Kidney (tissue), 22 donors: ENCODE measurements around the gene SYNGR2. TPM values are rescaled to one million over a fixed set of nuclear protein-coding genes. Genes with fewer than 3 reads are reported as not detected.

Experiments
- DNase-seq, 5 donors: peaks; one replicate each; pipeline ENCODE4 v3.0.0-alpha.2; 2013 to 2020
- FAIRE-seq: peaks from 2 replicates; lab custom pipeline; 2012; peaks lifted over from hg19 to GRCh38; lab: Jason Lieb, UNC
- H3K27ac ChIP-seq, 2 donors: one replicate each; pipeline ENCODE4 v1.7.0; 2013; ENCODE audit warnings: low read depth in 2 of 2, low read length in 2 of 2, inconsistent platforms in 1 of 2
- H3K27me3 ChIP-seq: one replicate; pipeline ENCODE4 v1.7.1; 2013; ENCODE audit warnings: low read length, inconsistent platforms; ENCODE audit not compliant: control insufficient read depth, insufficient read depth
- H3K36me3 ChIP-seq, 3 donors: one replicate each; pipeline versions ENCODE4 v1.7.0 to v1.7.1; 2013; ENCODE audit warnings: low read length in 3 of 3, control low read depth in 1 of 3, inconsistent platforms in 1 of 3; ENCODE audit not compliant: insufficient read depth in 3 of 3, control insufficient read depth in 2 of 3
- H3K4me1 ChIP-seq, 3 donors: one replicate each; pipeline versions ENCODE4 v1.7.0 to v1.7.1; 2013; ENCODE audit warnings: low read length in 3 of 3, inconsistent platforms in 1 of 3, low read depth in 1 of 3; ENCODE audit not compliant: control insufficient read depth in 2 of 3, insufficient read depth in 2 of 3
- H3K4me3 ChIP-seq, 3 donors: one replicate each; pipeline versions ENCODE4 v1.7.0 to v1.8.1; 2013; ENCODE audit warnings: low read length in 3 of 3, control low read depth in 1 of 3, inconsistent platforms in 1 of 3
- H3K9ac ChIP-seq, 3 donors: one replicate each; pipeline versions ENCODE4 v1.7.0 to v1.7.1; 2013; ENCODE audit warnings: low read length in 3 of 3, control low read depth in 1 of 3, inconsistent platforms in 1 of 3
- H3K9me3 ChIP-seq, 3 donors: one replicate each; pipeline versions ENCODE4 v1.7.0 to v1.7.1; 2013; ENCODE audit warnings: low read length in 3 of 3, control low read depth in 1 of 3, inconsistent platforms in 1 of 3; ENCODE audit not compliant: control insufficient read depth in 2 of 3, insufficient read depth in 1 of 3
- CTCF ChIP-seq: IDR thresholded peaks from 3 replicates; pipeline ENCODE4 v1.5.1; 2012; ENCODE audit warnings: mild to moderate bottlenecking, moderate library complexity, borderline replicate concordance; ENCODE audit not compliant: insufficient read depth; ENCODE audit errors: extremely low read depth
- intact Hi-C: fragments of 100-400 bp; cut with DNase I; formaldehyde crosslinking; loops from one replicate; pipeline ENCODE4 v1.11.1; 2022
- long read RNA-seq, 10 donors: library from polyadenylated mRNA in 1 of 10; unstranded in 1 of 10; transcript quantifications; one replicate each; pipeline ENCODE4 v2.0.0 and lab custom pipeline, GENCODE V29; 2021 to 2026
- polyA plus RNA-seq: library from polyadenylated mRNA; stranded (reverse); fragments of 350-450 nt; fragmentation: Illumina TruSeq; extraction: RNeasy Lipid Tissue Mini Kit (QIAGEN cat#74804); gene quantifications from one replicate; pipeline ENCODE4 v1.2.3, GENCODE V29; 2014; ENCODE audit warnings: low read depth, low replicate concordance; ENCODE audit not compliant: insufficient read depth
- total RNA-seq: library from RNA; stranded (reverse); fragmentation: NEBNext Ultra II Directional; extraction: Animal tissue kit (Norgen Biotek cat#: 25700); gene quantifications from one replicate; pipeline ENCODE4 v1.2.1, GENCODE V29; 2021
- donor health status: control.
- donor health status: control.
- donor health status: control.
- donor health status: control.
- donor health status: control.
- donor health status: DM: yes; HTN: yes; CAD: no.
- donor health status: Normal renal cell carcinoma (clear cell type).

The SYNGR2 gene
- total RNA-seq (165 TPM), polyA plus RNA-seq (149 TPM)
- long read RNA-seq, donor 1, transcript SYNGR2-209 (1 exons, 3,036 nt): major isoform, 24 of 63 reads
- long read RNA-seq, donor 1, transcript SYNGR2-201 (4 exons, 2,325 nt): major isoform, 24 of 63 reads
- long read RNA-seq, donor 1, partial matches to known transcripts: 6 of 63 reads
- long read RNA-seq, donor 1, other reads (novel, unspliced or antisense): 0 of 63 reads
- long read RNA-seq, donor 2, transcript SYNGR2-209 (1 exons, 3,036 nt): minor isoform, 20 of 68 reads
- long read RNA-seq, donor 2, transcript SYNGR2-201 (4 exons, 2,325 nt): major isoform, 42 of 68 reads
- long read RNA-seq, donor 2, partial matches to known transcripts: 0 of 68 reads
- long read RNA-seq, donor 2, other reads (novel, unspliced or antisense): 0 of 68 reads
- long read RNA-seq, donor 3, transcript SYNGR2-203 (3 exons, 1,553 nt): minor isoform, 5 of 104 reads
- long read RNA-seq, donor 3, transcript SYNGR2-201 (4 exons, 2,325 nt): major isoform, 61 of 104 reads
- long read RNA-seq, donor 3, transcript SYNGR2-209 (1 exons, 3,036 nt): minor isoform, 25 of 104 reads
- long read RNA-seq, donor 3, transcript SYNGR2-204 (3 exons, 2,125 nt): minor isoform, 8 of 104 reads
- long read RNA-seq, donor 3, partial matches to known transcripts: 0 of 104 reads
- long read RNA-seq, donor 3, other reads (novel, unspliced or antisense): 0 of 104 reads
- long read RNA-seq, donor 4, transcript SYNGR2-204 (3 exons, 2,125 nt): minor isoform, 8 of 58 reads
- long read RNA-seq, donor 4, transcript SYNGR2-201 (4 exons, 2,325 nt): major isoform, 43 of 58 reads
- long read RNA-seq, donor 4, partial matches to known transcripts: 0 of 58 reads
- long read RNA-seq, donor 4, other reads (novel, unspliced or antisense): 0 of 58 reads
- long read RNA-seq, donor 5, transcript SYNGR2-201 (4 exons, 2,325 nt): major isoform, 5 of 11 reads
- long read RNA-seq, donor 5, partial matches to known transcripts: 0 of 11 reads
- long read RNA-seq, donor 5, other reads (novel, unspliced or antisense): 0 of 11 reads
- long read RNA-seq, donor 6, transcript SYNGR2-201 (4 exons, 2,325 nt): major isoform, 48 of 83 reads
- long read RNA-seq, donor 6, transcript SYNGR2-209 (1 exons, 3,036 nt): minor isoform, 22 of 83 reads
- long read RNA-seq, donor 6, transcript SYNGR2-204 (3 exons, 2,125 nt): minor isoform, 9 of 83 reads
- long read RNA-seq, donor 6, partial matches to known transcripts: 0 of 83 reads
- long read RNA-seq, donor 6, other reads (novel, unspliced or antisense): 0 of 83 reads
- long read RNA-seq, donor 7, transcript SYNGR2-204 (3 exons, 2,125 nt): minor isoform, 27 of 384 reads
- long read RNA-seq, donor 7, transcript SYNGR2-209 (1 exons, 3,036 nt): minor isoform, 45 of 384 reads
- long read RNA-seq, donor 7, transcript SYNGR2-201 (4 exons, 2,325 nt): major isoform, 279 of 384 reads
- long read RNA-seq, donor 7, partial matches to known transcripts: 27 of 384 reads
- long read RNA-seq, donor 7, other reads (novel, unspliced or antisense): 2 of 384 reads
- long read RNA-seq, donor 8, transcript SYNGR2-204 (3 exons, 2,125 nt): minor isoform, 10 of 83 reads
- long read RNA-seq, donor 8, transcript SYNGR2-201 (4 exons, 2,325 nt): major isoform, 43 of 83 reads
- long read RNA-seq, donor 8, transcript SYNGR2-209 (1 exons, 3,036 nt): minor isoform, 21 of 83 reads
- long read RNA-seq, donor 8, partial matches to known transcripts: 8 of 83 reads
- long read RNA-seq, donor 8, other reads (novel, unspliced or antisense): 0 of 83 reads
- long read RNA-seq, donor 9, transcript SYNGR2-208 (2 exons, 864 nt): minor isoform, 5 of 42 reads
- long read RNA-seq, donor 9, transcript SYNGR2-204 (3 exons, 2,125 nt): minor isoform, 5 of 42 reads
- long read RNA-seq, donor 9, transcript SYNGR2-209 (1 exons, 3,036 nt): minor isoform, 11 of 42 reads
- long read RNA-seq, donor 9, transcript SYNGR2-201 (4 exons, 2,325 nt): major isoform, 21 of 42 reads
- long read RNA-seq, donor 9, partial matches to known transcripts: 0 of 42 reads
- long read RNA-seq, donor 9, other reads (novel, unspliced or antisense): 0 of 42 reads
- long read RNA-seq, donor 10, transcript SYNGR2-201 (4 exons, 2,325 nt): major isoform, 32 of 65 reads
- long read RNA-seq, donor 10, transcript SYNGR2-209 (1 exons, 3,036 nt): minor isoform, 18 of 65 reads
- long read RNA-seq, donor 10, transcript SYNGR2-204 (3 exons, 2,125 nt): minor isoform, 10 of 65 reads
- long read RNA-seq, donor 10, partial matches to known transcripts: 0 of 65 reads
- long read RNA-seq, donor 10, other reads (novel, unspliced or antisense): 0 of 65 reads

- Histone ChIP-seq H3K9me3 (no peaks in the 10 kb centered on the region), H3K9ac (peak within 1 kb of the TSS in 2 of 3 donors; percentile 60 to 67), H3K27ac (peak within 1 kb of the TSS; percentile 69 to 83), H3K4me3 (peak within 1 kb of the TSS; percentile 11 to 73 (median 14)), H3K36me3 (peaks cover 0 to 3% (median 0%) of the 10 kb centered on the region in 3 donors), H3K27me3 (no peaks in the 10 kb centered on the region), H3K4me1 (peaks cover 0 to 16% (median 5%) of the 10 kb centered on the region in 3 donors)
- intact Hi-C loops: no loop called here
- DNase-seq (peak; percentile 79 to 95 (median 86)), FAIRE-seq (no peak)
- no peak for TF ChIP-seq CTCF
These were observed at the start of gene SYNGR2 for GRCh38 chr17:78168242-78168902. Gene SYNGR2, plus strand, starts transcription at chr17:78168581. Its CDS starts 36 bp downstream, at chr17:78168617.

- Histone ChIP-seq H3K36me3 (peaks cover 0 to 5% (median 0%) of the 10 kb centered on the region in 3 donors), H3K9ac (no peak overlapping the region), H3K4me1 (no peaks in the 10 kb centered on the region), H3K9me3 (no peaks in the 10 kb centered on the region), H3K27me3 (no peaks in the 10 kb centered on the region), H3K27ac (no peak overlapping the region), H3K4me3 (no peak overlapping the region)
- TF ChIP-seq CTCF: no peak
- no peak for FAIRE-seq
- intact Hi-C loops: loop anchor here (10.0 kb wide), 2 partner anchors 56 to 126 kb away; no protein-coding TSS in a partner anchor
- DNase-seq: peak in 1 of 5 donors; percentile 80
These were observed 49.6 kb upstream of the SYNGR2 start for GRCh38 chr17:78118801-78119241.
